MCF 10A (cell line): Measurements from ENCODE around the gene DAB2. TPM values are rescaled to one million over a fixed set of nuclear protein-coding genes. Genes with fewer than 3 reads are reported as not detected.
"Not testable (repeated sequence)": the region's sequence is repeated elsewhere in the genome, so short reads cannot be mapped to it uniquely, and the experiment has no call there.

Source experiments
- BruUV-seq: library from RNA; stranded (reverse); fragments of 400-500 nt; replicated peaks from 2 replicates; lab custom pipeline; 2021; lab: Mats Ljungman, UMichigan
- CTCF ChIA-PET: fragments of 300-600 bp; sonication (Branson Sonifier 250); formaldehyde crosslinking; extraction: SDS; loops from one replicate; lab custom pipeline; 2021; ENCODE audit warnings: antibody characterized with exemption, inconsistent platforms; lab: Yijun Ruan, JAX
- POLR2A ChIA-PET: fragments of 300-600, 350-650 bp; sonication (Branson Sonifier 250); formaldehyde crosslinking; extraction: SDS; loops from one replicate; lab custom pipeline; 2020; ENCODE audit warnings: antibody characterized with exemption, inconsistent platforms; lab: Yijun Ruan, JAX
- DNase-seq: peaks from one replicate; pipeline ENCODE4 v3.0.0-alpha.2; 2018; ENCODE audit not compliant: unreplicated experiment
- H3K27ac Mint-ChIP-seq: one replicate; pipeline ENCODE4 v1.8.0; 2022; ENCODE audit warnings: mild to moderate bottlenecking, low read depth, mixed read lengths; ENCODE audit not compliant: unreplicated experiment
- H3K27me3 Mint-ChIP-seq: one replicate; pipeline ENCODE4 v1.8.0; 2022; ENCODE audit warnings: mixed read lengths; ENCODE audit not compliant: insufficient read depth, unreplicated experiment
- H3K36me3 Mint-ChIP-seq: one replicate; pipeline ENCODE4 v1.8.0; 2022; ENCODE audit warnings: mild to moderate bottlenecking, moderate library complexity, mixed read lengths; ENCODE audit not compliant: insufficient read depth, unreplicated experiment
- H3K4me1 Mint-ChIP-seq: one replicate; pipeline ENCODE4 v1.8.0; 2022; ENCODE audit warnings: mixed read lengths; ENCODE audit not compliant: insufficient read depth, unreplicated experiment
- H3K4me3 Mint-ChIP-seq: one replicate; pipeline ENCODE4 v1.8.0; 2022; ENCODE audit warnings: mild to moderate bottlenecking, moderate library complexity, mixed read lengths; ENCODE audit not compliant: unreplicated experiment
- H3K9me3 Mint-ChIP-seq: one replicate; pipeline ENCODE4 v1.8.0; 2022; ENCODE audit warnings: mixed read lengths; ENCODE audit not compliant: unreplicated experiment
- CTCF ChIP-seq: fragments of 200-600 bp; IDR thresholded peaks from one replicate; pipeline ENCODE4 v1.8.0; 2022; ENCODE audit warnings: antibody characterized with exemption, mild to moderate bottlenecking; ENCODE audit not compliant: unreplicated experiment
- intact Hi-C: fragments of 100-400 bp; cut with micrococcal nuclease; formaldehyde crosslinking; loops from 2 replicates; pipeline ENCODE4 v1.14.1; 2022
- total RNA-seq: library from RNA; stranded (reverse); gene quantifications from 2 replicates; pipeline ENCODE4 v1.2.3, GENCODE V29; 2022

DAB2 gene
- total RNA-seq, 1 experiment from 2014 or later: 0.68 TPM

DNA sequence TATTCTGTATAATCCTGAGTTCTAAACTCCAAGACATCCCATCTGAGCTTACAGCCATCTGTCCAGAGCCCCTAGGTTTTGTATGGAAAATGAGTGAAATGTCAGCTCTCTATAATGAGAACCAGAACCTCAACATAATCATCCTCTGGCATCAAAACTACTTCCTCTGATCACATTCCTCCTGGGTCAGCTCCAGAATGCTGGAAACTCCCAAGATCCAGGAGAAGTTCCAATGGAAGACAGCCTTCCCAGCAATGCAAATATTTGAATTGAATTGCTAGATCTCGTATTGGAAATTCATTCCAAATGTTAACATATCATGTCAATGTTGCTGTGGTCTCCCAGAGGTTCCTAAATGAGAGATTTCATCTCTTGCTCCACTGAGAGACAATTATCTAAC is 84.3 kb downstream of the DAB2 start:
- no peaks in the 10 kb centered on the region for H3K9me3 Mint-ChIP-seq
- CTCF ChIA-PET: no interaction called here
- BruUV-seq: no TSS peak
- POLR2A ChIA-PET: no interaction called here
- H3K4me3 Mint-ChIP-seq: no peak overlapping the region
- H3K4me1 Mint-ChIP-seq: no peaks in the 10 kb centered on the region
- H3K27ac Mint-ChIP-seq: no peak overlapping the region
- TF ChIP-seq CTCF: no peak
- peaks cover 6% of the 10 kb centered on the region for H3K36me3 Mint-ChIP-seq
- H3K27me3 Mint-ChIP-seq: no peaks in the 10 kb centered on the region
- DNase-seq: no peak
- intact Hi-C loops: no loop called here

GRCh38 chr5:39337252-39337915 is 87.4 kb downstream of the DAB2 start:
- intact Hi-C loops: no loop called here
- TF ChIP-seq CTCF: no peak
- no peak overlapping the region for H3K4me3 Mint-ChIP-seq
- H3K9me3 Mint-ChIP-seq: no peaks in the 10 kb centered on the region
- H3K36me3 Mint-ChIP-seq: peaks cover 6% of the 10 kb centered on the region
- H3K27ac Mint-ChIP-seq: no peak overlapping the region
- ChIA-PET CTCF (interaction anchor here (0.5 to 2.7 kb wide), 4 partner anchors 19 to 120 kb away, joined by 3 to 8 read pairs (median 4); no protein-coding TSS in a partner anchor), POLR2A (no interaction called here)
- BruUV-seq: no TSS peak
- H3K27me3 Mint-ChIP-seq: no peaks in the 10 kb centered on the region
- H3K4me1 Mint-ChIP-seq: no peaks in the 10 kb centered on the region
- DNase-seq: no peak

- H3K27me3 Mint-ChIP-seq: not testable (repeated sequence)
Measured at GRCh38 chr5:39334296-39334695, 90.5 kb downstream of the DAB2 start.

DNA sequence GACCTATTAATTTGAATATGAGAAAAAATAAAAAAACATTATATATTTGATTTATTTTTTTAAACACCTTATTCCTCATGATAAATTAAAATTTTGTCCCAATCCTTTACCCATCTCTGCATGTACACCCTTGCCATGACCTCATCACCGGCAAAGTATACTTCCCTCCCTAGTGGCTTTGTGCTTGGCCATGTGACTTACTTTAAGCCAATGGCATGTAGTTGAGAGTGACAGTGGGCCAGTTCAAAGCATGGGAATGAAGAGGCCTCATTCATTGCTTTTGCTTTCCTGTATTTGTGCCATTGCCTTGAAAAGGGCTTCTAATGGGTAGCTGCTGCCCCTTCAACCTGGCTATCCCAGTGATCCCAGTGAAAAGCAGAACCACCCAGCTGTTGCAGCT is 91.7 kb downstream of the DAB2 start:
- Mint-ChIP-seq H3K36me3 (no peaks in the 10 kb centered on the region), H3K4me3 (no peak overlapping the region), H3K27me3 (no peaks in the 10 kb centered on the region), H3K27ac (no peak overlapping the region), H3K4me1 (no peaks in the 10 kb centered on the region), H3K9me3 (no peaks in the 10 kb centered on the region)
- no peak for TF ChIP-seq CTCF
- intact Hi-C loops: no loop called here
- BruUV-seq: no TSS peak
- ChIA-PET CTCF (no interaction called here), POLR2A (no interaction called here)
- no peak for DNase-seq

More at GRCh38 chr5:39334296-39334695, 90.5 kb downstream of the DAB2 start:
- H3K4me1 Mint-ChIP-seq, intact Hi-C loops, H3K9me3 Mint-ChIP-seq, H3K4me3 Mint-ChIP-seq, DNase-seq, CTCF ChIA-PET, POLR2A ChIA-PET, H3K27ac Mint-ChIP-seq, BruUV-seq, H3K36me3 Mint-ChIP-seq: not testable (repeated sequence)
